A673 (cell line): ENCODE results near the gene PARP8.

Source experiments
- EZH2 ChIP-seq: fragments of 200-600 bp; sonication (generic); IDR thresholded peaks from 2 replicates; pipeline ENCODE4 v1.6.1; 2017; ENCODE audit warnings: borderline replicate concordance, low read depth, mild to moderate bottlenecking, mixed read lengths, antibody characterized with exemption, low read length; ENCODE audit not compliant: poor library complexity, severe bottlenecking
- TF ChIP-seq, protein P1 (sequence below): fragments of 300-800, 200-600 bp; sonication (generic); conservative IDR thresholded peaks from 2 replicates; pipeline ENCODE4 v1.5.1; 2017; ENCODE audit warnings: low read depth, mild to moderate bottlenecking, antibody characterized with exemption, low read length, moderate library complexity, mixed read lengths

DNA sequence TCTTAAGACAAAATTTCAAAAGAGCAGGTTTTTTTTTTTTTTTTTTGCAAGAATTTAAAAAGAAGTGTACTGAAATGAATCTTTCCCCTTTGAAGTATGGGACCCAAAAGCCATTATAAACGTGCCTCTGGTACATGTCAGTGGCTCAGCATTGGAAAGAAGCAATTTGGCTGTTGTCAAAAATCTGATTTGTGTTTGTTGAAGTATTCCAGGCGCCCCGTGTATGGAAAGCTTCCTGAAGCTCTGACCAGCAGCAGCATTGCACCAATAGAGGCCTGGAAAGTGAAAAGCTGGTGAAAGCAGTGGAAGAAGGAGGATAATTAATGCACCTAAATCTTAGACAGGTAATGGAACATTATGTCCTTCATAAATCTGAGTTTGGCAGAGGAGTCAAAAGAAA lies 215.0 kb downstream of the PARP8 start:
- TF ChIP-seq, protein P1, sequence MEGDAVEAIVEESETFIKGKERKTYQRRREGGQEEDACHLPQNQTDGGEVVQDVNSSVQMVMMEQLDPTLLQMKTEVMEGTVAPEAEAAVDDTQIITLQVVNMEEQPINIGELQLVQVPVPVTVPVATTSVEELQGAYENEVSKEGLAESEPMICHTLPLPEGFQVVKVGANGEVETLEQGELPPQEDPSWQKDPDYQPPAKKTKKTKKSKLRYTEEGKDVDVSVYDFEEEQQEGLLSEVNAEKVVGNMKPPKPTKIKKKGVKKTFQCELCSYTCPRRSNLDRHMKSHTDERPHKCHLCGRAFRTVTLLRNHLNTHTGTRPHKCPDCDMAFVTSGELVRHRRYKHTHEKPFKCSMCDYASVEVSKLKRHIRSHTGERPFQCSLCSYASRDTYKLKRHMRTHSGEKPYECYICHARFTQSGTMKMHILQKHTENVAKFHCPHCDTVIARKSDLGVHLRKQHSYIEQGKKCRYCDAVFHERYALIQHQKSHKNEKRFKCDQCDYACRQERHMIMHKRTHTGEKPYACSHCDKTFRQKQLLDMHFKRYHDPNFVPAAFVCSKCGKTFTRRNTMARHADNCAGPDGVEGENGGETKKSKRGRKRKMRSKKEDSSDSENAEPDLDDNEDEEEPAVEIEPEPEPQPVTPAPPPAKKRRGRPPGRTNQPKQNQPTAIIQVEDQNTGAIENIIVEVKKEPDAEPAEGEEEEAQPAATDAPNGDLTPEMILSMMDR: no peak
- TF ChIP-seq EZH2: no peak
